PC-9 (cell line): ENCODE data around the gene PDCD1LG2.

Experiments
- CTCF ChIP-seq: fragments of 200-600 bp; sonication (generic); conservative IDR thresholded peaks from 2 replicates; pipeline ENCODE4 v1.6.1; 2017; ENCODE audit warnings: mixed run types, antibody characterized with exemption, mild to moderate bottlenecking, moderate library complexity
- EZH2 ChIP-seq: fragments of 200-600 bp; sonication (generic); IDR thresholded peaks from 2 replicates; pipeline ENCODE4 v1.8.0; 2017; ENCODE audit warnings: antibody characterized with exemption, low read depth

GRCh38 chr9:5569891-5570290 lies 59.6 kb downstream of the PDCD1LG2 start:
- TF ChIP-seq CTCF: no peak
- TF ChIP-seq EZH2: no peak
